ENCODE measurements around the gene TMED1. TPM values are rescaled to one million over a fixed set of nuclear protein-coding genes. Genes with fewer than 3 reads are reported as not detected.

The TMED1 gene
- polyA plus RNA-seq, 2 of the 4 experiments (the other 2 are of a cell fraction) = 29.9 to 37.0 TPM

DNA sequence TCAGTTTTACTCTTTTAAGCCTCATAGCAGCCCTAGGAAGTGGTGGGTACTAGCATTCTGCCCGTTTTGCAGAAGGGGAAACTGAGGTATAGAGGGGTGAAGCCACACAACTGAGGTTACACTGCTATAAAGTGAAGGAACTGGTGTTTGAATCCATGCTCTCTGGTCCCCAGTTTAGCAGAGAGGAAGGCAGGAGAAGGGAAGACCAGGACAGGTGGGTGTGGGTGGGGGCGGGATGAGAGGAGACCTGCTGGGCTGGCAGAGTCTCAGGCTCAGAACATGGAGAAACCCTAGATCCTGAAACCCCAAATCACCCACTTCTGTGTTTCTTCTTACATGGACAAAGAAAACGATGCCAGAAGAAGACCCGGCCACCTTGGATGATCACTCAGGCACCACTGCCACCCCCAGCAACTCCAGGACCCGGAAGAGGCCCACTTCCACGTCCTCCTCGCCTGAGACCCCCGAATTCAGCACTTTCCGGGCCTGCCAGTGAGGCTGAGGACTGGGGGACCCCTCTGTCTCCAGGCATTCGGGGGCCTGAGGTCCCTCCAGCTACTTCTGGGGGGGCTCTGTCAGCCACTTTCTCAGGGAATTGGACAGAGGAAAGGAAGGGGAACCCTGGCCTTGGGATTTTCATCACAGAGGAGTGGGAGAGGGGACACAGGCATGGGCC, 33.0 kb upstream of the TMED1 start:
- TF ChIP-seq KDM1A (IDR thresholded peaks at IDR 0.05; ENCODE audit: low read depth) (no peak), CBX8 (IDR thresholded peaks at IDR 0.05) (no peak), MAZ (IDR thresholded peaks at IDR 0.05; ENCODE audit: borderline replicate concordance, low read depth, low read length) (no peak), MAFK (IDR thresholded peaks at IDR 0.05; ENCODE audit: partially characterized antibody) (no peak), RAD21 (conservative IDR thresholded peaks at IDR 0.05 in 1 of 2, IDR thresholded peaks at IDR 0.05 in 1 of 2) (no peak)
- TF ChIP-seq, protein P1, sequence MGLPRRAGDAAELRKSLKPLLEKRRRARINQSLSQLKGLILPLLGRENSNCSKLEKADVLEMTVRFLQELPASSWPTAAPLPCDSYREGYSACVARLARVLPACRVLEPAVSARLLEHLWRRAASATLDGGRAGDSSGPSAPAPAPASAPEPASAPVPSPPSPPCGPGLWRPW (IDR thresholded peaks at IDR 0.05) = no peak
- TF ChIP-seq, protein P2, sequence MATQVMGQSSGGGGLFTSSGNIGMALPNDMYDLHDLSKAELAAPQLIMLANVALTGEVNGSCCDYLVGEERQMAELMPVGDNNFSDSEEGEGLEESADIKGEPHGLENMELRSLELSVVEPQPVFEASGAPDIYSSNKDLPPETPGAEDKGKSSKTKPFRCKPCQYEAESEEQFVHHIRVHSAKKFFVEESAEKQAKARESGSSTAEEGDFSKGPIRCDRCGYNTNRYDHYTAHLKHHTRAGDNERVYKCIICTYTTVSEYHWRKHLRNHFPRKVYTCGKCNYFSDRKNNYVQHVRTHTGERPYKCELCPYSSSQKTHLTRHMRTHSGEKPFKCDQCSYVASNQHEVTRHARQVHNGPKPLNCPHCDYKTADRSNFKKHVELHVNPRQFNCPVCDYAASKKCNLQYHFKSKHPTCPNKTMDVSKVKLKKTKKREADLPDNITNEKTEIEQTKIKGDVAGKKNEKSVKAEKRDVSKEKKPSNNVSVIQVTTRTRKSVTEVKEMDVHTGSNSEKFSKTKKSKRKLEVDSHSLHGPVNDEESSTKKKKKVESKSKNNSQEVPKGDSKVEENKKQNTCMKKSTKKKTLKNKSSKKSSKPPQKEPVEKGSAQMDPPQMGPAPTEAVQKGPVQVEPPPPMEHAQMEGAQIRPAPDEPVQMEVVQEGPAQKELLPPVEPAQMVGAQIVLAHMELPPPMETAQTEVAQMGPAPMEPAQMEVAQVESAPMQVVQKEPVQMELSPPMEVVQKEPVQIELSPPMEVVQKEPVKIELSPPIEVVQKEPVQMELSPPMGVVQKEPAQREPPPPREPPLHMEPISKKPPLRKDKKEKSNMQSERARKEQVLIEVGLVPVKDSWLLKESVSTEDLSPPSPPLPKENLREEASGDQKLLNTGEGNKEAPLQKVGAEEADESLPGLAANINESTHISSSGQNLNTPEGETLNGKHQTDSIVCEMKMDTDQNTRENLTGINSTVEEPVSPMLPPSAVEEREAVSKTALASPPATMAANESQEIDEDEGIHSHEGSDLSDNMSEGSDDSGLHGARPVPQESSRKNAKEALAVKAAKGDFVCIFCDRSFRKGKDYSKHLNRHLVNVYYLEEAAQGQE (IDR thresholded peaks at IDR 0.05) = no peak
- TF ChIP-seq, protein P3, sequence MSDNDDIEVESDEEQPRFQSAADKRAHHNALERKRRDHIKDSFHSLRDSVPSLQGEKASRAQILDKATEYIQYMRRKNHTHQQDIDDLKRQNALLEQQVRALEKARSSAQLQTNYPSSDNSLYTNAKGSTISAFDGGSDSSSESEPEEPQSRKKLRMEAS (IDR thresholded peaks at IDR 0.05) = no peak
- TF ChIP-seq, protein P4, sequence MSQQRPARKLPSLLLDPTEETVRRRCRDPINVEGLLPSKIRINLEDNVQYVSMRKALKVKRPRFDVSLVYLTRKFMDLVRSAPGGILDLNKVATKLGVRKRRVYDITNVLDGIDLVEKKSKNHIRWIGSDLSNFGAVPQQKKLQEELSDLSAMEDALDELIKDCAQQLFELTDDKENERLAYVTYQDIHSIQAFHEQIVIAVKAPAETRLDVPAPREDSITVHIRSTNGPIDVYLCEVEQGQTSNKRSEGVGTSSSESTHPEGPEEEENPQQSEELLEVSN (IDR thresholded peaks at IDR 0.05; ENCODE audit: borderline replicate concordance, low read depth) = no peak
- Histone ChIP-seq H3K27ac (no peak overlapping the region), H3K4me2 (no peak overlapping the region), H3K4me1 (peaks cover 9% of the 10 kb centered on the region; the same call in 1 of the 3 replicates), H3K4me3 (no peak overlapping the region), H3K9me3 (no peaks in the 10 kb centered on the region)
- POLR2A ChIA-PET = no interaction called here
- ATAC-seq (no peak), FAIRE-seq (no peak), DNase-seq (ENCODE audit: low read depth in 1 of 2, low spot score in 1 of 2) (no peak)
- CTCF ChIA-PET = interaction anchor here (1.1 to 1.4 kb wide), 2 partner anchors 33 to 151 kb away, joined by 3 read pairs; partner anchors contain the start of genes DNM2 and TMED1
- WGBS (ENCODE audit: missing lambda C conversion rate) = 72% methylated on average over 7 of the region's 10 CpGs

DNA sequence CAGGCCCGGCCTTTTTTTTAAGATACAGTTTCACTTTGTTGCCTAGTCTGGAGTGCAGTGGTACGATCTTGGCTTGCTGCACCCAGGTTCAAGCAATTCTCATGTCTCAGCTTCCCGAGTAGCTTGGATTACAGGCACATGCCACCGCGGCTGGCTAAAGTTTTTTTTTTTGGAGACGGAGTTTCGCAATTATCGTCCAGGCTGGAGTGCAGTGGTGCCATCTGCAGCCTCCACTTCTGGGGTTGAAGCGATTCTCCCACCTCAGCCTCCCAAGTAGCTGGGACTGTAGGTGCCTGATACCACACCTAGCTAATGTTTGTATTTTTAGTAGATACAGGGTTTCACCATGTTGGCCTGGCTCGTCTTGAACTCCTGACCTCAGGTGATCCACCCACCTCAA, 30.5 kb upstream of the TMED1 start:
- ChIA-PET POLR2A (no interaction called here), CTCF (interaction anchor here (0.6 to 4.3 kb wide), 4 partner anchors 11 to 167 kb away, joined by 3 to 65 read pairs (median 40); partner anchors contain the start of genes DNM2 and TMED1)
- TF ChIP-seq ZFP36 (IDR thresholded peaks at IDR 0.05; ENCODE audit: borderline replicate concordance, partially characterized antibody) (no peak), GATA3 (IDR thresholded peaks at IDR 0.05; ENCODE audit: borderline replicate concordance) (no peak), ESRRA (IDR thresholded peaks at IDR 0.05; ENCODE audit: borderline replicate concordance, low read length) (no peak), CEBPB (IDR thresholded peaks at IDR 0.05) (peak in 1 of 2 experiments; percentile 39; a peak in 1 of 4 replicates)
- TF ChIP-seq, protein P4 (IDR thresholded peaks at IDR 0.05; ENCODE audit: borderline replicate concordance, low read depth) = no peak
- TF ChIP-seq, protein P5, sequence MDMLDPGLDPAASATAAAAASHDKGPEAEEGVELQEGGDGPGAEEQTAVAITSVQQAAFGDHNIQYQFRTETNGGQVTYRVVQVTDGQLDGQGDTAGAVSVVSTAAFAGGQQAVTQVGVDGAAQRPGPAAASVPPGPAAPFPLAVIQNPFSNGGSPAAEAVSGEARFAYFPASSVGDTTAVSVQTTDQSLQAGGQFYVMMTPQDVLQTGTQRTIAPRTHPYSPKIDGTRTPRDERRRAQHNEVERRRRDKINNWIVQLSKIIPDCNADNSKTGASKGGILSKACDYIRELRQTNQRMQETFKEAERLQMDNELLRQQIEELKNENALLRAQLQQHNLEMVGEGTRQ (IDR thresholded peaks at IDR 0.05) = no peak
- no peak for DNase-seq (ENCODE audit: low read depth in 1 of 2, low spot score in 1 of 2)
- no peak for ATAC-seq
- no peak for FAIRE-seq
- Histone ChIP-seq H3K4me2 (no peak overlapping the region), H3K27ac (no peak overlapping the region), H3K9me3 (no peaks in the 10 kb centered on the region), H3K4me1 (peaks cover 3% of the 10 kb centered on the region; the same call in 1 of the 3 replicates), H3K4me3 (no peak overlapping the region)
- WGBS (ENCODE audit: missing lambda C conversion rate) = 93% methylated on average over 10 of the region's 10 CpGs

Measured in A549 (cell line).